NCI-H2029 treated with DMSO at 0.1 percent for 48 hours (cell line): ENCODE measurements around the gene CHAD.
A peak's percentile ranks its signal among the peaks of the same experiment; 100 is the strongest.
"Not testable (repeated sequence)": the region's sequence is repeated elsewhere in the genome, so short reads cannot be mapped to it uniquely, and the experiment has no call there.

Source experiments
- DNase-seq: peaks from one replicate; lab custom pipeline; 2025; lab: John Stamatoyannopoulos, UW

Gene CHAD

DNA sequence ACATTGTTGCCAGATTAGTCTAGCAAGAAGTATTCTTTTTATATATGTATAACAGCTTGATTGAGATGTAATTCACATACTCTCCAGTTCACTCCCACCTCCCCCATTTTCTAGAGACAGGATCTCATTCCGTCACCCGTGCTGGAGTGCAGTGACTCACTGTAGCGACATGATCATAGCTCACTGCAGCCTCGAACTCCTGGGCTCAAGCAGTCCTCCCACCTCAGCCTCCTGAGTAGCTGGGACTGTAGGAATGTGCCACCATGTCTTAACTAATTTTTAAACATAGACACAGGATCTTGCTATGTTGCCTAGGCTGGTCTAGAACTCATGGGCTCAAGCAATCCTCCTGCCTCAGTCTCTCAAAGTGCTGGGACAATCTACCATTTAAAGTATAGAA lies 6.7 kb upstream of the CHAD start:
- DNase-seq = no peak

GRCh38 chr17:50474523-50474922 lies 5.8 kb upstream of the CHAD start:
- DNase-seq = no peak

DNA sequence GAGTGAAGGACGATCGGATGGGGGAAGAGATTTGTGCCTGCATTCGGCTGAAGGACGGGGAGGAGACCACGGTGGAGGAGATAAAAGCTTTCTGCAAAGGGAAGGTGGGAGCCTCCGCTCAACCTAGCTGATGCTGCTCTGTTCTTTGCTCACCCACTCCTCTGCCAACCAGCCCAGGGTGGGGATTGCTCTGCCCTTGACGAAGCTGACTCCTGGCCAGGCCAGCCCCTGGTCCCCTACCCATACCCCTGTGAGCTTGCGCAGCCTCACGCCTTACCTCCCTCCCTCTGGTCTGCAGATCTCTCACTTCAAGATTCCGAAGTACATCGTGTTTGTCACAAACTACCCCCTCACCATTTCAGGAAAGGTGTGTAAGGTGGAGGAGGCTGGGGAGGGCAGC lies 5.2 kb upstream of the CHAD start:
- no peak for DNase-seq

DNA sequence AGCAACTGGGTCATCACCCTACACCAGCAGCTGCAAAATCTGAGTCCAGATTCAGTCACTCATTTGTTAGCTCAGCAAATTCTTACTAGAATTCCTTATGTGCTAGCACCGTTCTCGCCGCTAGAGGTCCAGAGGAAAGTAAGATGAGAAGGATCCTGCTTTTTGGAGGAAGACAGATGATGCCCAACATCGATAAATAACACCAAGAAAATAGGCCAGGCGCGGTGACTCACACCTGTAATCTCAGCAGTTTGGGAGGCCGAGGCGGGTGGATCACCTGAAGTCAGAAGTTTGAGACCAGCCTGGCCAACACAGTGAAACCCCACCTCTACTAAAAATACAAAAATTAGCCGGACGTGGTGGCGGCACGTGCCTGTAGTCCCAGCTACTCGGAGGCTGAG lies 4.1 kb upstream of the CHAD start:
- DNase-seq = not testable (repeated sequence)

GRCh38 chr17:50472286-50472685 lies 3.6 kb upstream of the CHAD start:
- DNase-seq = no peak

DNA sequence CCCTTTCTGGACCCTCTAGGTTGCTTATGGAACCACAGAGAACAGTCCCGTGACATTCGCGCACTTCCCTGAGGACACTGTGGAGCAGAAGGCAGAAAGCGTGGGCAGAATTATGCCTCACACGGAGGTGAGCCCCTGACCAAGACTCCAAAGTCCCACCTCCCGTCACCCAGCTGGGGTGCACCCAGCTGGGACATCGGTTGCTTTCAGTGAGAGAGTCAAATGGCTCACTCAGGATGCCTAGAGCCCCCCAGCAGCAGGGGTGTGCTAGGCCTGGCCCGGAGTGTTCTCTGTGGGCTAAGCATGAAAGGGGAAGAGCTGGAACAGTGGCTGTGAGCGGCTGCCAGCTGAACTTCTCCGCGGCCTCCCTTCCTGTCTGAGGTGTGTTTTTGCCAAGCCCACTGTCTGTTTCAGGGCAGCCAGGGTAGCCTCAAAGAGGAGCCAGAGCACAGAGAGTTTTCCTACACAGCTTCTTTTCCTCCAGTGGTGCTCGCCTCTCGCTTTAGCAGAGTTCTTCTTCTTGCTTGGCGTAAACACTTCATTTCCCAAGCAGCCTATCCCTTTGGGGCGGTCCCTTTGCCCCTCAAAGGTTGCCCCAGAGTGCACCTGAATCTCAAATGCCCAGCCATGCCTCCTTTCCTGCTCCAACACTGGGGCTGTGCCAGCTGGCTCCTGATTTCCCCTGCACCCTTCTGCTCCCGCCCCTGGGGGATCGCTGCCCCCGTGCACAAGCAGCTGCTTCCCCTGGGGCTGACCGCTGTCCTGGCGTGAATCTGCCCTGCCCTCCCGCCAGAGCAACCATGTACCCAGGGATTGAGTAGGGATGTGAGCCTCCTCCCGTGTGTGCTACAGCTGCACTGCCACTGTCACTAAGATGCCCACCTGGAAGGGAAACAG lies 2.6 kb upstream of the CHAD start:
- no peak for DNase-seq

DNA sequence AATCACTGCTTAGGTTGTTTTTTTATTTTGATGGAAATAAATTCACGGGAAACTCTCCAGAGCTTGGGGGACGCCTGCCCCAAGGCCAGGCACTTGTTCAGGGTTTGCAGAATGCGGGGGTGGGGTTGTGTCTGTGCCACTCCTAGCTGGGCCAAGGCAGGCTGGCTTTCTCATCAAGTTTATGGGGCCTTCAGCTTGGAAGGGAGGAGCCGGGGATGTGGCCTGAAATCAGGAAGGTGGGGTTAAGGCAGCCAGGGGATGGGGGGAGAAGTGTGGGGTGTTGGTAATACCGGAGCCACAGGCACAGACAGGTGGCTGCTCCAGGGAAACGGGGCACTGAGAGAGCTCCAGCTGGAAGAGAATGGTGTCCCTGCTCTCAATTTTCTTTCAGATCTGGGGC lies 1.7 kb upstream of the CHAD start:
- DNase-seq = no peak

DNA sequence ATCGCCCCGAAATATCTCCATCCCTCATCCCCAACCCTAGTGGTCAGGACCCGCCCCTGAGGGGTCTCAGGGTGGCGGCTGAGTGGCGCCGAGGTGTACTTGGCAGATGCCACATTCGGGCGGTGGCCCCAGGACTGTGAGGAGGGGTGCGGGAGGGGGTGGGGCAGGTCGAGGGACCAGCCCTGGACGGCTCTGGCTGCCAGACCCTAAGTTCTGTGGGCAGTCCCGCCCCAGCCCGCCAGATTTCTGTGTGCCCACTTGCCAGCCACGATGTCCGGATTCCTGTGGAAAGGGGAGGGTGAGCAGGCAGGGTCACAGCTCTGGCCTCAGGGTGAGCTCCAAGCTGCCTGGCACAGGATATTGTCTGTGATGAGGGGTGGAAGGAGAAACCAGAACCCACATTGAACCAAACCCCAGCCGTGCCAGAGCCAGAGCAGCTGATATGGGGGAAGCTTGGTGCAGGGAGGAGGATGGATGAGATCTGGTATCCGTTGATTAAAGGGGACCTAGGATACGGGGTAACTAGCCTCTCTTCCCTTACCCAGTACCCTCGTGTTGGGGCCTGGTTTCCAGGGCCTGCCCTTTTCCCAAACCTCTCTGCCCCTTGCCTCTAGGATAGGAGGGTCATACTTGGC lies 1.1 kb upstream of the CHAD start:
- DNase-seq = no peak

DNA sequence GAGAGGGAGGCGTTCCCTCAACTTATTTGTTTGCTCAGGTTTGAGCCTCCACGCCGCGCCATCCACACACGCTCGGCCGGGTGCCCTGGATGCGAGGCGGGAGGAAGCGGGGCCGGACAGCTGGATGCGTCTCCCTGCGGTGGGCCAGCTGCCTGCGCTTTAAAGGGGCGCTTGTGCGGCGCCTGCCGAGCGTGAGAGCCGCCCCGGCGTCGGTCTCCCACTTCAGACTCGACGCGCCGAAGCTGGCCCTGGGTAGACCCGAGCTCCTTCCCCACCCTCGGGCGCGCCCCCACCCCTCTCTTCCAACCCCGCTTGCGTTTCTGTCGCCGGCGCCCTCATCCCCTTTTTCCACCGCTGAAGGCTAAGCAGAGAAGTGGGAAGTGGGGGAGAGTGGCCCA lies 527 bp upstream of the CHAD start:
- DNase-seq = no peak

DNA sequence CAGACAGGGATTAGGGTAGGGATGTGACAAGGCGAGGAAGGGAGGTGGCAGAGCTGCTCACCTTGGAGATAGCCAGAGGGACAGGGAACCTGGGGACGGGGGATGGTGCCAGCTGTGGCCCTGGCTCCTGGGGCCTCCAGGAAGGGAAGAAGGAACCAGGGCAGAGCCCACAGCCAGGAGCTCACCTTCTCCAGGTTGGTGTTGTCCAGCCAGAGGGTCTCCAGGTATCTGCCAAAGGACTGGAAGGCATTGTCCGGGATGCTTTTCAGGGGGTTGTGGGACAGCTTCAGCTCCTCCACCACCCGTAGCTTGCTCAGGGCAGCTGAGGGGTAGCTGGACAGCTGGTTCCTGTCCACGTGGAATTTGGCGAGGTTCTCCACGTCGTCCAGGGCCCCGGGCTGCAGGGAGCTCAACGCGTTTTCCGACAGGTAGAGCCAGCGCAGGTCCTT lies 801 bp downstream of the CHAD start:
- no peak for DNase-seq

DNA sequence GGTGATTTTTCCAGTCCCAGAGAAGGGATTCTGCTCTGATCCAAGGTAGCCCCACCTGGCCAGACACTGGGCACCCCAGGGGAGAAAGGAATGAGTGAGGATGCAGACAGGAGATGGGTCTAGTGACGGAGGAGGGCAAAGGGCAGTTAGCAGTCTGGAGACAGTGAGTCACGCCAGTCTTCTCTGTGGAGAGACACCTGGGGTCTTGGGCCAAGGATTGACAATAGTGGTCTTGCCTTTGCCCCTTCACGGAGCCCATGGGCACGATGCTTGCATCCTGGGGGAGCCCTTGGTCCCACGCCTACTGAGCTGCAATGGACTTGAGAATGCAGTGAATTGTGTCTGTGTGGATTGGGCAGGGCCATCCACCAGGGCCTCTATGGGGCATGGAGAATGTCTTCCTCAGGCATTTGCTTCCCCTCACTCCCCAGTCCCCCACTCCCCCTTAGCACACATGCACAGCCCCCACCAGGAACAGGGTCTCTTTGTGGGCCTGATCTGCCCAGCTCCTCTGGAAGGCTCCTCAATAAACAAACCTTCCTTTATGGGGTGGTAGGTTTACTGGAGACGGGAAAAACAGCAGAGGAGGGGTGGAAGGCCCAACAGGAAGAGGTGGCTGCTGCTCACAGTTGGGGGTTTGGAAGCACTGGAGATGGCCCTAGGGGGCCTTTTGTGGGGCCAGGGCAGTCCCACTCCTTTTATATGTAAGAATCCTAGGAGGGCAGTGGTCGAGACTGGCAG lies 1.4 kb downstream of the CHAD start:
- DNase-seq = no peak

- peak; percentile 33 for DNase-seq
Measured at GRCh38 chr17:50466371-50467113, 2.1 kb downstream of the CHAD start.

DNA sequence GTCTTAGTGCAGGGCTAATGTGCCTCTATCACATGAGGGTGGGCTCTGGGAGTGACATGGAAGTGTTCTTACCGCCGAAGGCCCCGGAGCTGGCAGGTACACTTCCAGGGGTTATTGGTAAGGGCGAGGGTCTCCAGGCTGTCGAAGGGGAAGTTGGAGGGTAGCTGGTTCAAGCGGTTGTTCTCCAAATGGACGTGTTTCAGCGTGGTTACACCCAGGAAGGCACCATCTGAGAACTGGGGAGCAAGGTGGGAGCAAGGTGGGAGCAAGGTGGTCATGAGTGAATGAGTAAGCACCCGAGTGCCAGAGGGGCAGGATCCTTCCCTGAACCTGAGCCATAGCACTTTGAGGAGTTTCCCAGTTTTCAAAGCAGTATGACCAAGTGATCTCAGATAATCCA lies 3.0 kb downstream of the CHAD start:
- no peak for DNase-seq

DNA sequence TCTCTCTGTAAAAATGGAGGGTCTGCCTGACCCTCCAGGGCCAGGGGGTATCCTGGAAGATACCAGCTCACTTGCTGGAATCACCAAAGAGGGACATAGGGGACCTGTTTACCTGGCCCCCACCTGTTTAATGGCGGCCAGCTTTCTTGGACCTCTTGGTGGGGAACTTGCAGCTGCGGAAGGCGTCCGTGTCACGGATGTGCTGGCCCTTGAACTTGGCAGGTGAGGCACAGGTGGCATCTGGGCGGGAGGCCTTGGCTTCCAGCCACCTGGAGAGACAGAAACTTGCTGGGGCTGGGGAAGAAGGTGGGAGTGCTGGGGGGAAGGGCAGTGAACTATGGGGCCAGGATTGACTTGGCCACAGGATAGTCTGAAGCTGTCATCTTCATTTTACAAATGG lies 3.5 kb downstream of the CHAD start:
- no peak for DNase-seq

GRCh38 chr17:50464736-50465135 lies 3.9 kb downstream of the CHAD start:
- DNase-seq = no peak

DNA sequence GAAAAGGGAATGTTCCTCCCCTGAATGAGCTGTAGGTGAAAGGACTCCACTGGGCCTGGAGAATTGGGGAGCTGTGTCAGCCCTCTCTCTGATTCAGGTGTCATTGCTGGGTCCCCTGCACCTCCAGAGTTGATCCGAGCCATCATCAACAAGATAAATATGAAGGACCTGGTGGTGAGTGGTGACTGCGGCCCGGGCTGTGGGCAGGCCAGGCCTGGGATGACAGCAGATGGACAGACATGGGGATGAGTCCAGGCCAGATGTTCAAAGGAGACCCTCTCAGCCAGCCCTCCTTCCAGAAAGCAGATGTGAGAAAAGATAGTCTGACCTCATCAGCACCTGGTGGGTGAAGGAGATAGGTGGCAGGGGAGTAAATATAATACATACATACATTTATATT lies 4.6 kb downstream of the CHAD start:
- DNase-seq = no peak

GRCh38 chr17:50462446-50462845 lies 6.2 kb downstream of the CHAD start:
- no peak for DNase-seq

- DNase-seq = no peak
Measured at GRCh38 chr17:50461550-50462132, 7.0 kb downstream of the CHAD start.

- DNase-seq = no peak
Measured at GRCh38 chr17:50460831-50461526, 7.7 kb downstream of the CHAD start.

- DNase-seq = no peak
Measured at GRCh38 chr17:50459756-50460155, 8.9 kb downstream of the CHAD start.
